ENCODE measurements around the gene ARHGEF11.

The ARHGEF11 gene

DNA sequence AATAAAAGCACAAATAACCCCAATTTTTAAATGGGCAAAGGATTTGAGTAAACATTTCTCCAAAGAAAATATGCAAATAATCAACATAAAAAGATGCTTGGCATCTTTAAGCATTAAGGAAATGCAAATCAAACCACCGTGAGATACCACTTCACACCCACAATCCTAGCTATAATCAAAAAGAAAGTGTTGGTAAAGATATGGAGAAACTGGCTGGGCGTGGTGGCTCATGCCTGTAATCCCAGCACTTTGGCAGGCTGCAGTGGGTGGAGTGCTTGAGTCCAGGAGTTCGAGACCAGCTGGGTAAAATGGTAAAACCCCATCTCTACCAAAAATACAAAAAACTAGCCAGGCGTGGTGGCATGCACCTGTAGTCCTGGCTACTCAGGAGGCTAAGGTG lies 16.9 kb downstream of the ARHGEF11 start:
- DNase-seq (ENCODE audit: low spot score) = no peak
- H3K27ac ChIP-seq = no peak overlapping the region
- CTCF ChIA-PET = interaction anchor here (1.0 kb wide), 1 partner anchor 184 kb away, joined by 3 read pairs; no protein-coding TSS in a partner anchor
- POLR2A ChIA-PET (ENCODE audit: low non-redundant PET) = no interaction called here
- TF ChIP-seq, protein P1, sequence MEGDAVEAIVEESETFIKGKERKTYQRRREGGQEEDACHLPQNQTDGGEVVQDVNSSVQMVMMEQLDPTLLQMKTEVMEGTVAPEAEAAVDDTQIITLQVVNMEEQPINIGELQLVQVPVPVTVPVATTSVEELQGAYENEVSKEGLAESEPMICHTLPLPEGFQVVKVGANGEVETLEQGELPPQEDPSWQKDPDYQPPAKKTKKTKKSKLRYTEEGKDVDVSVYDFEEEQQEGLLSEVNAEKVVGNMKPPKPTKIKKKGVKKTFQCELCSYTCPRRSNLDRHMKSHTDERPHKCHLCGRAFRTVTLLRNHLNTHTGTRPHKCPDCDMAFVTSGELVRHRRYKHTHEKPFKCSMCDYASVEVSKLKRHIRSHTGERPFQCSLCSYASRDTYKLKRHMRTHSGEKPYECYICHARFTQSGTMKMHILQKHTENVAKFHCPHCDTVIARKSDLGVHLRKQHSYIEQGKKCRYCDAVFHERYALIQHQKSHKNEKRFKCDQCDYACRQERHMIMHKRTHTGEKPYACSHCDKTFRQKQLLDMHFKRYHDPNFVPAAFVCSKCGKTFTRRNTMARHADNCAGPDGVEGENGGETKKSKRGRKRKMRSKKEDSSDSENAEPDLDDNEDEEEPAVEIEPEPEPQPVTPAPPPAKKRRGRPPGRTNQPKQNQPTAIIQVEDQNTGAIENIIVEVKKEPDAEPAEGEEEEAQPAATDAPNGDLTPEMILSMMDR (conservative IDR thresholded peaks at IDR 0.05; ENCODE audit: low read depth) = no peak

- POLR2A ChIA-PET (ENCODE audit: low non-redundant PET) = interaction anchor here (0.6 kb wide), 1 partner anchor 139 kb away, joined by 3 read pairs; no protein-coding TSS in a partner anchor
- H3K27ac ChIP-seq = no peak overlapping the region
- TF ChIP-seq, protein P1 (conservative IDR thresholded peaks at IDR 0.05; ENCODE audit: low read depth) = no peak
- CTCF ChIA-PET = no interaction called here
- no peak for DNase-seq (ENCODE audit: low spot score)
These were observed 19.7 kb downstream of the ARHGEF11 start for GRCh38 chr1:157025856-157026255.

- no peak for DNase-seq (ENCODE audit: low spot score)
- TF ChIP-seq, protein P1 (conservative IDR thresholded peaks at IDR 0.05; ENCODE audit: low read depth) = no peak
- POLR2A ChIA-PET (ENCODE audit: low non-redundant PET) = interaction anchor here (0.6 kb wide), 1 partner anchor 139 kb away, joined by 3 read pairs; no protein-coding TSS in a partner anchor
- H3K27ac ChIP-seq = no peak overlapping the region
- CTCF ChIA-PET = interaction anchor here (0.8 kb wide), 1 partner anchor 64 kb away, joined by 3 read pairs; no protein-coding TSS in a partner anchor
These were observed 20.2 kb downstream of the ARHGEF11 start for GRCh38 chr1:157025385-157025784.

- CTCF ChIA-PET = no interaction called here
- H3K27ac ChIP-seq = no peak overlapping the region
- TF ChIP-seq, protein P1 (conservative IDR thresholded peaks at IDR 0.05; ENCODE audit: low read depth) = no peak
- DNase-seq (ENCODE audit: low spot score) = no peak
- POLR2A ChIA-PET (ENCODE audit: low non-redundant PET) = no interaction called here
These were observed 23.9 kb downstream of the ARHGEF11 start for GRCh38 chr1:157021688-157022087.

- TF ChIP-seq, protein P1 (conservative IDR thresholded peaks at IDR 0.05; ENCODE audit: low read depth) = no peak
- DNase-seq (ENCODE audit: low spot score) = no peak
- no peak overlapping the region for H3K27ac ChIP-seq
- ChIA-PET CTCF (no interaction called here), POLR2A (ENCODE audit: low non-redundant PET) (no interaction called here)
These were observed 26.1 kb downstream of the ARHGEF11 start for GRCh38 chr1:157019457-157019856.

DNA sequence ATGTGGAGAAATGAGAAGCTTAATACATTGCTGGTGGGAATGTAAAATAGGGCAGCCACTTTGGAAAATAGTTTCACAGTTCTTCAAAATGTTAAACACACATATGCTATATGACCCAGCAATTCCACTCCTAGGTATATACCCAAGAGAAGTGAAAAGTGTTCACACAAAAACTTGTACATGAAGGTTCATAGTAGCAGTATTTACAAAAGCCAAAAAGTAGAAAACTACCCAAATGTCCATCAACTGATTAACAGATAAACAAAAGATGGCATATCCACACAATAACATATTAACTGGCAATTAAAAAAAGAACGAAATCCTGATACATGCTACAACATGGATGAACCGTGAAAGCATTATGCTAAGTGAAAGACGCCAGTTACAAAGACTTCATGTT lies 33.7 kb downstream of the ARHGEF11 start:
- POLR2A ChIA-PET (ENCODE audit: low non-redundant PET) = no interaction called here

More for the DNA sequence above, 33.7 kb downstream of the ARHGEF11 start:
- CTCF ChIA-PET = no interaction called here
- no peak for DNase-seq (ENCODE audit: low spot score)
- TF ChIP-seq, protein P1 (conservative IDR thresholded peaks at IDR 0.05; ENCODE audit: low read depth) = no peak
- no peak overlapping the region for H3K27ac ChIP-seq
